Testis (tissue), 2 donors: Measurements from ENCODE around the gene AGO1.

ENCODE experiments used
- CTCF ChIP-seq, 3 experiments: fragments of 450-650 bp in 2 of 3; fragments of 200-600 bp in 1 of 3; sonication (generic) in 1 of 3; IDR thresholded peaks; one replicate each; pipeline ENCODE4 v1.5.1; 2016 to 2019; ENCODE audit warnings: antibody characterized with exemption in 3 of 3, mild to moderate bottlenecking in 2 of 3, moderate library complexity in 1 of 3
- POLR2A ChIP-seq: fragments of 450-650 bp; IDR thresholded peaks from one replicate; pipeline ENCODE4 v1.6.1; 2017; ENCODE audit warnings: antibody characterized with exemption, mild to moderate bottlenecking, moderate library complexity

DNA sequence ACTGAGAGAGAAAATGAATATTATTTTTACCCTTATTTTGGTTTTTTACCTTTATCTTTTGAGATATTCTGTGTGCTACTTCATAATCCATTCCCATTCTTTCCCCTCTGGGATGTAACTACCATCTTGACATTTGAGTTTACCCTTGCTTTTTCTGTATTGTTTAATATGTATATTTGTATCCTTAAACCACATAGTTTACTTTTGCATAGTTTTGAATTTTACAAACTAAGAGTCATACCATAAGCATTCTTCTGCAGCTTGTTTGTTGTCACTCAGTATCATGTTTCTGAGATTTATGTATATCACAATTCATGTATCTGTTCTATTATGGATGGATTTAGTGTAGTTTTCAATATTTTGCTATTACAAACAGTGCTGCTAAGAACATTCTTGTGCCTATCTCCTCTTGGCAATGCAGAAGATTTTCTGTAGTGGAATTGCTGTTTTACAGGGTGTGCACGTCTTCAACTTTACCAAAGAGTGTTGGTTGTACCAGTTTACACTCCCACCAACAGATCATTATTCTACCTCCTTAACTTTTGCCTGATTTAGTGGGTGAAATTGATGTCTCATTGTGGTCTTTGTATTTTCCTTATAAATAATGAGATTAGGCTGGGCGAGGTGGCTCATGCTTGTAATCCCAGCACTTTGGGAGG, 12.2 kb upstream of the AGO1 start:
- no peak for TF ChIP-seq POLR2A
- no peak for TF ChIP-seq CTCF (IDR thresholded peaks at IDR 0.05)
